ENCODE measurements around the gene NFATC1.

NFATC1 gene

DNA sequence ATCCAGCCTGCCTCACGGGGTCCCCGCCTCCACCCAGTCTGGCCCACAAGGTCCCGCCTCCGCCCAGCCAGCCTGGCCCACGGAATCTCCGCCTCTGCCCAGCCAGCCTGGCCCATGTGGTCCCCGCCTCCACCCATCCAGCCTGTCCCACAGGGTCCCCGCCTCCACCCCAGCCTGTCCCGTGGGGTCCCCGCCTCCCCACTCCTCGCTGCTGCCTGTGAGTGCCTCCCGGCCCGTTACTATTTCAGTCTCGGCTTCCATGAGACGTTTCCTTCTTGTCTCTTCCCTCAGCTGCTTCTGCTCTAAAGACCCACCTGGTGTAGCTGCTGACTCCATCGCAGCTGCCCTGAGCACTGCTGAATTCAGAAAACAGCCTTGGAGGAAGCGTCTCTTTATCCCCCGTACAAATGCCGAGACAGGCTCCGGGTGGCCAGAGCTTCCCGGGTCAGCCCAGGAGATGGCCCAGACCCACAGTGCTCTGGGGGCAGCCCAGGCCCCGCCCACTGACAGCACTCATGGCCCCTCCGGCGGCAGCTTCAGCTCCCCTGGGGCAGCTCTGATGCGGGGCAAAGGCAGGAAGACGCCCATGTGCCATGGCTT, 69.8 kb downstream of the NFATC1 start:
- TF ChIP-seq POLR2AphosphoS5 (IDR thresholded peaks at IDR 0.05; ENCODE audit: low read depth, low read length) (no peak), TAF1 (IDR thresholded peaks at IDR 0.05; ENCODE audit: borderline replicate concordance, insufficient read depth, low read length) (no peak)
- TF ChIP-seq, protein P1, sequence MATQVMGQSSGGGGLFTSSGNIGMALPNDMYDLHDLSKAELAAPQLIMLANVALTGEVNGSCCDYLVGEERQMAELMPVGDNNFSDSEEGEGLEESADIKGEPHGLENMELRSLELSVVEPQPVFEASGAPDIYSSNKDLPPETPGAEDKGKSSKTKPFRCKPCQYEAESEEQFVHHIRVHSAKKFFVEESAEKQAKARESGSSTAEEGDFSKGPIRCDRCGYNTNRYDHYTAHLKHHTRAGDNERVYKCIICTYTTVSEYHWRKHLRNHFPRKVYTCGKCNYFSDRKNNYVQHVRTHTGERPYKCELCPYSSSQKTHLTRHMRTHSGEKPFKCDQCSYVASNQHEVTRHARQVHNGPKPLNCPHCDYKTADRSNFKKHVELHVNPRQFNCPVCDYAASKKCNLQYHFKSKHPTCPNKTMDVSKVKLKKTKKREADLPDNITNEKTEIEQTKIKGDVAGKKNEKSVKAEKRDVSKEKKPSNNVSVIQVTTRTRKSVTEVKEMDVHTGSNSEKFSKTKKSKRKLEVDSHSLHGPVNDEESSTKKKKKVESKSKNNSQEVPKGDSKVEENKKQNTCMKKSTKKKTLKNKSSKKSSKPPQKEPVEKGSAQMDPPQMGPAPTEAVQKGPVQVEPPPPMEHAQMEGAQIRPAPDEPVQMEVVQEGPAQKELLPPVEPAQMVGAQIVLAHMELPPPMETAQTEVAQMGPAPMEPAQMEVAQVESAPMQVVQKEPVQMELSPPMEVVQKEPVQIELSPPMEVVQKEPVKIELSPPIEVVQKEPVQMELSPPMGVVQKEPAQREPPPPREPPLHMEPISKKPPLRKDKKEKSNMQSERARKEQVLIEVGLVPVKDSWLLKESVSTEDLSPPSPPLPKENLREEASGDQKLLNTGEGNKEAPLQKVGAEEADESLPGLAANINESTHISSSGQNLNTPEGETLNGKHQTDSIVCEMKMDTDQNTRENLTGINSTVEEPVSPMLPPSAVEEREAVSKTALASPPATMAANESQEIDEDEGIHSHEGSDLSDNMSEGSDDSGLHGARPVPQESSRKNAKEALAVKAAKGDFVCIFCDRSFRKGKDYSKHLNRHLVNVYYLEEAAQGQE (IDR thresholded peaks at IDR 0.05; ENCODE audit: insufficient read depth in 1 of 2, low read depth in 2 of 2, low read length in 2 of 2): no peak

DNA sequence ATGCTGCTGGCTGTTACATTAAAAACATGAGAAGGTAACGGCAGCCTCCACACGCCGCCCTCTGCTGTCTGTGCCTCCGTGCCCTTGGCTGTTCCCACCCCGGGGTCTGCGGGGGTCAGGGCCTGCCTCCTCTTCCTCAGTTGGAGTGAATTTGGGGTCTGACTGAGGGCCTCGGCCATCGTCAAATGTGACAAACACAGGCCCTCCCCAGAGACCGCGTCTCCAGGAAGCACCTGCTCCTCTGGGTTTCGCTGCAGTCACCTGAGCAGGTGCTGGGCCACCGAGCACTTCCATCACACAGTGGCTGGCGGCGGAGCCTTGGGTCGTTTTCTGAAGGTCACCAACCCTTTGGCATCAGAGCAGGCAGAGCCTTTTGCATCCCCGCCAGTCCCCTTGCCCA, 70.9 kb downstream of the NFATC1 start:
- TF ChIP-seq SIN3A (IDR thresholded peaks at IDR 0.05; ENCODE audit: borderline replicate concordance, insufficient read depth, low read length) (no peak), TAF1 (IDR thresholded peaks at IDR 0.05; ENCODE audit: borderline replicate concordance, insufficient read depth, low read length) (no peak), FOXP2 (optimal IDR thresholded peaks at IDR 0.05; ENCODE audit: borderline replicate concordance, extremely low read depth, extremely low read length, insufficient read depth) (no peak), POLR2AphosphoS5 (IDR thresholded peaks at IDR 0.05; ENCODE audit: low read depth, low read length) (no peak)
- TF ChIP-seq, protein P1 (IDR thresholded peaks at IDR 0.05; ENCODE audit: insufficient read depth in 1 of 2, low read depth in 2 of 2, low read length in 2 of 2): no peak

- TF ChIP-seq SIN3A (IDR thresholded peaks at IDR 0.05; ENCODE audit: borderline replicate concordance, insufficient read depth, low read length) (no peak), TAF1 (IDR thresholded peaks at IDR 0.05; ENCODE audit: borderline replicate concordance, insufficient read depth, low read length) (no peak), FOXP2 (optimal IDR thresholded peaks at IDR 0.05; ENCODE audit: borderline replicate concordance, extremely low read depth, extremely low read length, insufficient read depth) (no peak), POLR2AphosphoS5 (IDR thresholded peaks at IDR 0.05; ENCODE audit: low read depth, low read length) (no peak)
- TF ChIP-seq, protein P1 (IDR thresholded peaks at IDR 0.05; ENCODE audit: insufficient read depth in 1 of 2, low read depth in 2 of 2, low read length in 2 of 2): no peak
These were observed 71.4 kb downstream of the NFATC1 start for GRCh38 chr18:79467126-79467525.

DNA sequence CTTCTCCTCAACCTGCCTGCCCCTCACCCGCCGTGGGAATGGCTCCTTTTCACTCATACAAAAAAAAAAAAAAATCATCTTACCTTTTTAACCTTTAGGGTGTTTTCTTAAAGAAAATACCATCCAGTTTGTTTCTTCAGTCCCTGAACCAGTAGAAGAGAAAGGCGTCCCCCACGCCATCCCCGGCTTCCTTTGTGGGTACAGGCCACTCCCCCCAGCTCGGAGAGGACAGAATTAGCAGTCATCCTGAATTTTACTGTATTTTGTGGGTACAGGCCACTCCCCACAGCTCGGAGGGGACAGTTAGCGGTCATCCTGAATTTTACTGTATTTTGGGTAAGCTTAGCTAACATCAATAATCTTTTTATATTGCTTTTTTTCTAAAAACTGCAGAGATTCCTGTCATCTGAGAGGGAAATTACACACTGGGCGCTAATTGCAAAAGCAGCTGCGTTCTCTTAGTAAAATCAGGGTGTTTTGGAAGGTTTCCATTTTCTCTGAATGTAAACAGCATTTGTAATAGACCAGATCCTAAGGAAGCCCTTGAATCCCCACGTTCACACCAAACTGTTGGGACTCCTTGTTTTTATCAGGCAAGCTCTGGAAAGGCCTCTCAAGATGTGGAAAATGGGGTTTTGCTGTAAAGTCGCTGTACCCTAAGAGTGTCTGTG, 72.5 kb downstream of the NFATC1 start:
- no peak for TF ChIP-seq SIN3A (IDR thresholded peaks at IDR 0.05; ENCODE audit: borderline replicate concordance, insufficient read depth, low read length)
- TF ChIP-seq, protein P1 (IDR thresholded peaks at IDR 0.05; ENCODE audit: insufficient read depth in 1 of 2, low read depth in 2 of 2, low read length in 2 of 2): no peak
- no peak for TF ChIP-seq FOXP2 (optimal IDR thresholded peaks at IDR 0.05; ENCODE audit: borderline replicate concordance, extremely low read depth, extremely low read length, insufficient read depth)
- TF ChIP-seq TAF1 (IDR thresholded peaks at IDR 0.05; ENCODE audit: borderline replicate concordance, insufficient read depth, low read length): no peak
- no peak for TF ChIP-seq POLR2AphosphoS5 (IDR thresholded peaks at IDR 0.05; ENCODE audit: low read depth, low read length)
